PC-9 (cell line): ENCODE results near the gene SLC17A7. TPM values are rescaled to one million over a fixed set of nuclear protein-coding genes. Genes with fewer than 3 reads are reported as not detected.
A peak's percentile ranks its signal among the peaks of the same experiment; 100 is the strongest.

ENCODE experiments used
- BruUV-seq: library from RNA; stranded (reverse); fragments of 400-500 nt; replicated peaks from 2 replicates; lab custom pipeline; 2021; lab: Mats Ljungman, UMichigan
- CTCF ChIA-PET: fragments of 300-600 bp; sonication (Branson Sonifier 250); formaldehyde crosslinking; loops from one replicate; lab custom pipeline; 2022; ENCODE audit warnings: antibody characterized with exemption; lab: Charles Lee
- POLR2A ChIA-PET: fragments of 300-600 bp; sonication (Branson Sonifier 250); formaldehyde crosslinking; loops from one replicate; lab custom pipeline; 2022; ENCODE audit warnings: antibody characterized with exemption; ENCODE audit not compliant: unreplicated experiment; lab: Charles Lee
- DNase-seq, 2 experiments: peaks; one replicate each; pipeline versions ENCODE4 v3.0.0 to v3.0.0-alpha.2; 2015 to 2022; ENCODE audit warnings: mixed read lengths in 1 of 2
- H2AFZ ChIP-seq: fragments of 200-600 bp; sonication (generic); 2 replicates; pipeline ENCODE4 v1.8.1; 2017; ENCODE audit warnings: antibody characterized with exemption
- H3F3A ChIP-seq: fragments of 200-600 bp; sonication (generic); 2 replicates; pipeline ENCODE4 v1.8.1; 2017; ENCODE audit warnings: antibody characterized with exemption, mild to moderate bottlenecking, low read depth; ENCODE audit not compliant: insufficient read depth
- H3K27ac ChIP-seq: fragments of 200-600 bp; sonication (generic); 2 replicates; pipeline ENCODE4 v1.6.1; 2016; ENCODE audit warnings: mixed run types
- H3K27me3 ChIP-seq: fragments of 200-600 bp; sonication (generic); 2 replicates; pipeline ENCODE4 v1.6.1; 2016; ENCODE audit warnings: low read depth, mixed run types; ENCODE audit not compliant: insufficient read depth
- H3K36me3 ChIP-seq: fragments of 200-600 bp; sonication (generic); 2 replicates; pipeline ENCODE4 v1.6.1; 2016; ENCODE audit warnings: low read depth, mixed run types
- H3K4me1 ChIP-seq: fragments of 200-600 bp; sonication (generic); replicated peaks from 2 replicates; pipeline ENCODE4 v1.6.1; 2016; ENCODE audit warnings: mixed run types; ENCODE audit not compliant: insufficient read depth
- H3K4me2 ChIP-seq: fragments of 200-600 bp; sonication (generic); 2 replicates; pipeline ENCODE4 v1.6.1; 2017; ENCODE audit warnings: mixed run types
- H3K4me3 ChIP-seq: fragments of 200-600 bp; sonication (generic); 2 replicates; pipeline ENCODE4 v1.6.1; 2016; ENCODE audit warnings: mixed run types
- H3K79me2 ChIP-seq: fragments of 200-600 bp; sonication (generic); 2 replicates; pipeline ENCODE4 v1.6.1; 2017; ENCODE audit warnings: low read depth, mixed run types
- H3K9me2 ChIP-seq: fragments of 200-600 bp; sonication (generic); 2 replicates; pipeline ENCODE4 v1.8.1; 2017; ENCODE audit warnings: mild to moderate bottlenecking; ENCODE audit not compliant: insufficient read depth
- H3K9me3 ChIP-seq: fragments of 200-600 bp; sonication (generic); 2 replicates; pipeline ENCODE4 v1.8.1; 2016; ENCODE audit warnings: low read depth; ENCODE audit not compliant: insufficient read depth
- H4K20me1 ChIP-seq: fragments of 200-600 bp; sonication (generic); 2 replicates; pipeline ENCODE4 v1.8.1; 2017; ENCODE audit not compliant: insufficient read depth
- CTCF ChIP-seq: fragments of 200-600 bp; sonication (generic); conservative IDR thresholded peaks from 2 replicates; pipeline ENCODE4 v1.6.1; 2017; ENCODE audit warnings: mixed run types, antibody characterized with exemption, mild to moderate bottlenecking, moderate library complexity
- EZH2 ChIP-seq: fragments of 200-600 bp; sonication (generic); IDR thresholded peaks from 2 replicates; pipeline ENCODE4 v1.8.0; 2017; ENCODE audit warnings: antibody characterized with exemption, low read depth
- intact Hi-C: fragments of 100-400 bp; cut with micrococcal nuclease; formaldehyde crosslinking; loops from one replicate; pipeline ENCODE4 v1.10.0; 2022; ENCODE audit not compliant: unreplicated experiment
- total RNA-seq: library from RNA; stranded (reverse); gene quantifications from 2 replicates; pipeline ENCODE4 v1.2.3, GENCODE V29; 2021

SLC17A7 gene
- total RNA-seq, 1 experiment from 2014 or later, result 0.68 TPM

GRCh38 chr19:49428547-49429451 is 12.5 kb downstream of the SLC17A7 start:
- TF ChIP-seq EZH2, result no peak
- no peak for TF ChIP-seq CTCF
- CTCF ChIA-PET, result interaction anchor here (0.7 kb wide), 1 partner anchor 14 kb away, joined by 5 read pairs; no protein-coding TSS in a partner anchor
- peak overlapping the region; percentile 77 for H3K4me2 ChIP-seq
- intact Hi-C loops, result no loop called here
- no peak overlapping the region; the same call in 1 of the 2 replicates for H3K4me3 ChIP-seq
- no peak overlapping the region for H3K27ac ChIP-seq
- H4K20me1 ChIP-seq, result no peaks in the 10 kb centered on the region
- POLR2A ChIA-PET, result no interaction called here
- no peak overlapping the region for H2AFZ ChIP-seq
- H3K9me3 ChIP-seq, result no peaks in the 10 kb centered on the region
- H3K36me3 ChIP-seq, result no peaks in the 10 kb centered on the region
- no peaks in the 10 kb centered on the region for H3F3A ChIP-seq
- no peaks in the 10 kb centered on the region for H3K4me1 ChIP-seq
- no peak for DNase-seq
- no peaks in the 10 kb centered on the region for H3K9me2 ChIP-seq
- peaks cover 71% of the 10 kb centered on the region for H3K27me3 ChIP-seq
- BruUV-seq, result no TSS peak
- no peaks in the 10 kb centered on the region for H3K79me2 ChIP-seq

GRCh38 chr19:49427855-49428546 is 13.3 kb downstream of the SLC17A7 start:
- ChIA-PET CTCF (interaction anchor here (0.7 kb wide), 1 partner anchor 278 kb away, joined by 5 read pairs; no protein-coding TSS in a partner anchor), POLR2A (no interaction called here)
- Histone ChIP-seq H3K27me3 (peaks cover 79% of the 10 kb centered on the region), H3F3A (no peaks in the 10 kb centered on the region), H3K79me2 (no peaks in the 10 kb centered on the region), H3K36me3 (no peaks in the 10 kb centered on the region), H4K20me1 (no peaks in the 10 kb centered on the region), H2AFZ (0 out of 2 replicates have a peak overlapping the region, but pooled peaks have one; percentile 45), H3K9me2 (no peaks in the 10 kb centered on the region), H3K9me3 (no peaks in the 10 kb centered on the region), H3K4me2 (peak overlapping the region; percentile 77), H3K27ac (no peak overlapping the region), H3K4me1 (no peaks in the 10 kb centered on the region), H3K4me3 (peak overlapping the region; percentile 32; the same call in 1 of the 2 replicates)
- peak in 1 of 2 experiments; percentile 43 for DNase-seq
- no TSS peak for BruUV-seq
- TF ChIP-seq CTCF (no peak), EZH2 (peak; percentile 81; the same call in 1 of the 2 replicates)
- intact Hi-C loops, result no loop called here

GRCh38 chr19:49427339-49427738 is 14.0 kb downstream of the SLC17A7 start:
- Histone ChIP-seq H3K4me3 (no peak overlapping the region), H3K4me1 (no peaks in the 10 kb centered on the region), H3K9me2 (no peaks in the 10 kb centered on the region), H3F3A (no peaks in the 10 kb centered on the region), H3K27ac (no peak overlapping the region), H3K79me2 (no peaks in the 10 kb centered on the region), H3K4me2 (no peak overlapping the region), H3K36me3 (no peaks in the 10 kb centered on the region), H3K27me3 (peaks cover 86% of the 10 kb centered on the region), H4K20me1 (no peaks in the 10 kb centered on the region), H2AFZ (no peak overlapping the region), H3K9me3 (no peaks in the 10 kb centered on the region)
- intact Hi-C loops, result no loop called here
- TF ChIP-seq CTCF (no peak), EZH2 (no peak)
- BruUV-seq, result no TSS peak
- ChIA-PET CTCF (interaction anchor here (0.7 kb wide), 1 partner anchor 277 kb away, joined by 5 read pairs; no protein-coding TSS in a partner anchor), POLR2A (no interaction called here)
- no peak for DNase-seq
